Lung (tissue), 12 donors: ENCODE data around the gene PRKCD. TPM values are rescaled to one million over a fixed set of nuclear protein-coding genes. Genes with fewer than 3 reads are reported as not detected.

Experiments used
- ATAC-seq: fragments of 200-7000 bp; cut with Tn5 transposase; one replicate; pipeline ENCODE4 v1.9.1; 2020; ENCODE audit warnings: moderate number of reproducible peaks; ENCODE audit not compliant: insufficient read depth, low FRiP score
- DNase-seq, 3 donors: peaks; one replicate each; pipeline ENCODE4 v3.0.0-alpha.2; 2013 to 2017
- H3K27ac ChIP-seq, 2 donors: one replicate each; pipeline ENCODE4 v1.5.1; 2013; ENCODE audit warnings: mild to moderate bottlenecking in 2 of 2, moderate library complexity in 2 of 2, control low read depth in 1 of 2, inconsistent platforms in 1 of 2, low read depth in 1 of 2, low read length in 1 of 2
- H3K27me3 ChIP-seq, 3 donors: one replicate each; pipeline ENCODE4 v1.5.1; 2013; ENCODE audit warnings: low read length in 2 of 3; ENCODE audit not compliant: control insufficient read depth in 3 of 3, insufficient read depth in 3 of 3
- H3K36me3 ChIP-seq, 4 donors: one replicate each; pipeline ENCODE4 v1.5.1; 2013; ENCODE audit warnings: low read length in 4 of 4, mild to moderate bottlenecking in 1 of 4, moderate library complexity in 1 of 4; ENCODE audit not compliant: control insufficient read depth in 4 of 4, insufficient read depth in 4 of 4
- H3K4me1 ChIP-seq, 5 donors: one replicate each; pipeline ENCODE4 v1.5.1; 2013; ENCODE audit warnings: low read length in 5 of 5, mild to moderate bottlenecking in 2 of 5, moderate library complexity in 1 of 5; ENCODE audit not compliant: control insufficient read depth in 5 of 5, insufficient read depth in 5 of 5
- H3K4me3 ChIP-seq: one replicate; pipeline ENCODE4 v1.5.1; 2013; ENCODE audit warnings: mild to moderate bottlenecking, control low read depth, moderate library complexity
- H3K9ac ChIP-seq, 2 donors: one replicate each; pipeline ENCODE4 v1.5.1; 2013; ENCODE audit warnings: low read length in 2 of 2, control low read depth in 1 of 2; ENCODE audit not compliant: insufficient read depth in 1 of 2
- H3K9me3 ChIP-seq, 4 donors: one replicate each; pipeline ENCODE4 v1.5.1; 2013; ENCODE audit warnings: low read length in 3 of 4, mild to moderate bottlenecking in 1 of 4, moderate library complexity in 1 of 4; ENCODE audit not compliant: control insufficient read depth in 4 of 4, insufficient read depth in 3 of 4
- CTCF ChIP-seq: IDR thresholded peaks from 2 replicates; pipeline ENCODE4 v1.5.1; 2012; ENCODE audit warnings: mild to moderate bottlenecking; ENCODE audit errors: control extremely low read depth, extremely low read depth
- WGBS, 2 donors: extraction: QIAGEN DNeasy Blood & Tissue Kit; methylation state at CpG; one replicate each; pipeline ENCODE4 v1.1.7; 2013; 5-methylcytosine and 5-hydroxymethylcytosine counted together
- polyA plus RNA-seq, 2 donors: library from polyadenylated mRNA; stranded (reverse); fragments of 200-250 nt; gene quantifications; one replicate each; pipeline ENCODE4 v1.2.1, GENCODE V29; 2013
- total RNA-seq, 2 donors: library from RNA; depleted of rRNA in 1 of 2; stranded (reverse); fragments of >200 nt in 1 of 2; gene quantifications; one replicate each; pipeline ENCODE4 v1.2.1, GENCODE V29; 2014 to 2021
- donor health status: control.
- donor health status: control.
- donor health status: Bipolar disorder and iron deficiency.
- donor health status: healthy.
- donor health status: DM: yes; HTN: yes; CAD: no.

PRKCD gene
- total and polyA plus RNA-seq, 4 donors, result 34.9 to 85.2 (median 65.9) TPM

GRCh38 chr3:53211706-53212702, 51.0 kb downstream of the PRKCD start:
- no peaks in the 10 kb centered on the region for H3K36me3 ChIP-seq
- no peaks in the 10 kb centered on the region for H3K27me3 ChIP-seq
- H3K27ac ChIP-seq, result no peak overlapping the region
- no peak for TF ChIP-seq CTCF
- H3K9ac ChIP-seq, result no peak overlapping the region
- H3K9me3 ChIP-seq, result peaks cover 0 to 2% (median 0%) of the 10 kb centered on the region in 4 donors
- no peaks in the 10 kb centered on the region for H3K4me1 ChIP-seq
- 71 to 72% methylated on average over 9 of the region's 9 CpGs for WGBS, 2 donors
- DNase-seq (no peak), ATAC-seq (no peak)
- no peak overlapping the region for H3K4me3 ChIP-seq

- no peak for TF ChIP-seq CTCF
- Histone ChIP-seq H3K9me3 (peaks cover 0 to 2% (median 0%) of the 10 kb centered on the region in 4 donors), H3K27me3 (no peaks in the 10 kb centered on the region), H3K36me3 (no peaks in the 10 kb centered on the region), H3K4me1 (no peaks in the 10 kb centered on the region), H3K27ac (no peak overlapping the region), H3K9ac (no peak overlapping the region), H3K4me3 (no peak overlapping the region)
- WGBS, 2 donors, result 91 to 96% methylated on average over 7 of the region's 7 CpGs
- ATAC-seq (no peak), DNase-seq (no peak)
Observed at GRCh38 chr3:53213276-53213675, 52.3 kb downstream of the PRKCD start.

GRCh38 chr3:53215816-53216215, 54.8 kb downstream of the PRKCD start:
- DNase-seq (no peak), ATAC-seq (no peak)
- H3K36me3 ChIP-seq, result no peaks in the 10 kb centered on the region
- no peak overlapping the region for H3K27ac ChIP-seq
- WGBS, 2 donors, result 65 to 86% methylated on average over 2 of the region's 2 CpGs
- H3K4me3 ChIP-seq, result no peak overlapping the region
- no peaks in the 10 kb centered on the region for H3K4me1 ChIP-seq
- no peaks in the 10 kb centered on the region for H3K27me3 ChIP-seq
- no peak overlapping the region for H3K9ac ChIP-seq
- TF ChIP-seq CTCF, result no peak
- no peaks in the 10 kb centered on the region for H3K9me3 ChIP-seq
